NCI-H1417 treated with DMSO at 0.1 percent for 48 hours (cell line): ENCODE results near the gene ANKS6.
"Not testable (repeated sequence)": the region's sequence is repeated elsewhere in the genome, so short reads cannot be mapped to it uniquely, and the experiment has no call there.

ENCODE experiments used
- DNase-seq: peaks from one replicate; lab custom pipeline; 2025; lab: John Stamatoyannopoulos, UW

The ANKS6 gene

GRCh38 chr9:98702835-98703380, 93.4 kb downstream of the ANKS6 start:
- no peak for DNase-seq

GRCh38 chr9:98702340-98702739, 94.0 kb downstream of the ANKS6 start:
- no peak for DNase-seq

- DNase-seq, result no peak
Measured at GRCh38 chr9:98701576-98701975, 94.8 kb downstream of the ANKS6 start.

GRCh38 chr9:98700801-98701200, 95.6 kb downstream of the ANKS6 start:
- DNase-seq, result no peak

GRCh38 chr9:98698856-98699255, 97.5 kb downstream of the ANKS6 start:
- DNase-seq, result no peak

- DNase-seq, result no peak
Measured at GRCh38 chr9:98694943-98695342, 101.4 kb downstream of the ANKS6 start.

GRCh38 chr9:98692392-98692791, 104.0 kb downstream of the ANKS6 start:
- no peak for DNase-seq

GRCh38 chr9:98691890-98692289, 104.5 kb downstream of the ANKS6 start:
- no peak for DNase-seq

- no peak for DNase-seq
Measured at GRCh38 chr9:98690686-98691085, 105.7 kb downstream of the ANKS6 start.

- no peak for DNase-seq
Measured at GRCh38 chr9:98688710-98689495, 107.5 kb downstream of the ANKS6 start.

GRCh38 chr9:98687911-98688310, 108.4 kb downstream of the ANKS6 start:
- DNase-seq, result no peak

- DNase-seq, result no peak
Measured at GRCh38 chr9:98686961-98687855, 109.1 kb downstream of the ANKS6 start.

- not testable (repeated sequence) for DNase-seq
Measured at GRCh38 chr9:98684816-98685215, 111.5 kb downstream of the ANKS6 start.
